HepG2 (cell line): ENCODE results near the gene IGFALS. TPM values are rescaled to one million over a fixed set of nuclear protein-coding genes. Genes with fewer than 3 reads are reported as not detected.
A peak's percentile ranks its signal among the peaks of the same experiment; 100 is the strongest.

Experiments
- GTF3A ChIP-seq: sonication (generic); formaldehyde crosslinking; conservative IDR thresholded peaks from 2 replicates; pipeline ENCODE4 v1.4.0; 2020; ENCODE audit warnings: mild to moderate bottlenecking, missing genetic modification reagents
- KDM3A ChIP-seq: IDR thresholded peaks from 2 replicates; pipeline ENCODE4 v1.6.1; 2018; ENCODE audit warnings: low read depth, missing compliant biosample characterization
- MYC ChIP-seq: sonication (generic); formaldehyde crosslinking; IDR thresholded peaks from 2 replicates; pipeline ENCODE4 v1.9.0; 2021; ENCODE audit warnings: missing genetic modification reagents, borderline replicate concordance
- PCBP1 ChIP-seq: fragments of 200-400 bp; formaldehyde crosslinking; IDR thresholded peaks from 2 replicates; pipeline ENCODE4 v1.6.1; 2017; ENCODE audit warnings: mild to moderate bottlenecking, low read depth, low read length, borderline replicate concordance
- PTBP1 ChIP-seq: fragments of 200-400 bp; formaldehyde crosslinking; IDR thresholded peaks from 2 replicates; pipeline ENCODE4 v1.6.1; 2018; ENCODE audit warnings: low read length, low read depth; ENCODE audit not compliant: poor library complexity, severe bottlenecking
- RORA ChIP-seq: sonication (generic); formaldehyde crosslinking; IDR thresholded peaks from 2 replicates; pipeline ENCODE4 v1.5.0; 2020; ENCODE audit warnings: mild to moderate bottlenecking, missing genetic modification reagents, moderate library complexity
- TARDBP ChIP-seq: sonication (generic); formaldehyde crosslinking; IDR thresholded peaks from 2 replicates; pipeline ENCODE4 v1.8.0; 2022; ENCODE audit warnings: mild to moderate bottlenecking, missing genetic modification reagents
- ZBTB42 ChIP-seq: sonication (generic); formaldehyde crosslinking; IDR thresholded peaks from 2 replicates; pipeline ENCODE4 v1.5.0; 2020; ENCODE audit warnings: mild to moderate bottlenecking, missing genetic modification reagents
- ZMAT3 ChIP-seq: sonication (generic); formaldehyde crosslinking; conservative IDR thresholded peaks from 2 replicates; pipeline ENCODE4 v1.7.0; 2021; ENCODE audit warnings: missing genetic modification reagents
- ZNF326 ChIP-seq: sonication (generic); formaldehyde crosslinking; IDR thresholded peaks from 2 replicates; pipeline ENCODE4 v1.4.0; 2020; ENCODE audit warnings: missing genetic modification reagents, borderline replicate concordance
- ZNF629 ChIP-seq: sonication (generic); formaldehyde crosslinking; conservative IDR thresholded peaks from 2 replicates; pipeline ENCODE4 v1.5.0; 2020; ENCODE audit warnings: missing genetic modification reagents
- ZNF788 ChIP-seq: sonication (generic); formaldehyde crosslinking; IDR thresholded peaks from 2 replicates; pipeline ENCODE4 v1.5.0; 2020; ENCODE audit warnings: mild to moderate bottlenecking, missing genetic modification reagents, borderline replicate concordance
- polyA plus RNA-seq, 8 experiments: library from polyadenylated mRNA; depleted of rRNA in 3 of 8; stranded (reverse) in 7 of 8; unstranded in 1 of 8; fragments of >200 nt; fragmentation: Illumina TruSeq in 4 of 8; extraction: Trizol in 4 of 8; gene quantifications; 2 replicates each; pipeline versions ENCODE4 v1.2.1 to v1.2.3, GENCODE V29; 2011 to 2016; ENCODE audit warnings: low read depth in 4 of 8, missing spikeins in 1 of 8, mixed read lengths in 1 of 8; ENCODE audit not compliant: insufficient read depth in 1 of 8
- total RNA-seq, 5 experiments: library from RNA; depleted of rRNA; stranded (reverse); fragments of >200 nt; fragmentation: Illumina TruSeq; extraction: Trizol; gene quantifications; 2 replicates each; pipeline ENCODE4 v1.2.3, GENCODE V29; 2016; ENCODE audit warnings: low read depth in 1 of 5
- TF ChIP-seq, protein P1 (sequence below): sonication (generic); formaldehyde crosslinking; IDR thresholded peaks from 2 replicates; pipeline ENCODE4 v1.8.0; 2022; ENCODE audit warnings: missing genetic modification reagents, mild to moderate bottlenecking, inconsistent platforms, borderline replicate concordance
- TF ChIP-seq, protein P2 (sequence below): IDR thresholded peaks from 2 replicates; pipeline ENCODE4 v1.6.1; 2016; ENCODE audit warnings: low read depth, missing genetic modification reagents, missing compliant biosample characterization
- TF ChIP-seq, protein P3 (sequence below): IDR thresholded peaks from 2 replicates; pipeline ENCODE4 v1.6.1; 2016; ENCODE audit warnings: missing compliant biosample characterization, missing genetic modification reagents, borderline replicate concordance
- TF ChIP-seq, protein P4 (sequence below): sonication (generic); formaldehyde crosslinking; IDR thresholded peaks from 2 replicates; pipeline ENCODE4 v1.8.0; 2022; ENCODE audit warnings: mild to moderate bottlenecking, missing genetic modification reagents, moderate library complexity
- TF ChIP-seq, protein P5 (sequence below): sonication (generic); formaldehyde crosslinking; IDR thresholded peaks from 2 replicates; pipeline ENCODE4 v1.8.1; 2023; ENCODE audit warnings: mild to moderate bottlenecking, inconsistent platforms, moderate library complexity, missing genetic modification reagents, borderline replicate concordance

The IGFALS gene
- total and polyA plus RNA-seq, 2 of the 13 experiments (the other 11 are each of a cell fraction or from before 2014, with no cell fraction given), result 0.34 to 2.4 TPM

DNA sequence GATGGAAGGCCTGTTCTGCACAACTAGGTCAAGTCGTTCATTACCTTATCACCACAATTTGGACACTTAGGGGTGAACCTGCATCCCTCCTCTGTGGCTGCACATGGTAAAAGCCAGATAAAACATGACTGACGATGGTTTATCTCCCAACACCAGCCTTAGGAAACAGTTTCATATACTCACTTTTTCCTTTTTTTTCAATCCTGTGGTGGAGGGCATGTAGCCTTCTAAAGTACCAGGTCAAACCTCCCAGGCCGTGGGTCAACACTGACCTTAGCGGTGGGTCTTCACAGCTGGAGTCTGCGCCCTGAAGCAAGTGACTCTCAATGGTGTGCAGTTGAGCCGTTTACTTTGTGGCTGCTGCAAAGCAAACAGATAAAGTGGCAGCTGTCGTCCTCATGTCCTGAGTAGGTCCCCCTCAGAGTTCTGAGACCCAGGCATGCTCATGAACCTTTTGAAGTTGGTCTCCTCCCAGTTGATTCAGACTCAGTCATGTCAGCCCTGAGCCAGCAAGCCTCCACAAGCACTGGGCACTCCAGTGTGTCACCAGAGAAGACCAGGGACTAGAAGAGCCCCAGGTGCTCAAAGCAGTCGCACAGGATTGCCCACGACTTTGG is 39.4 kb upstream of the IGFALS start (continued):
- TF ChIP-seq, protein P1, sequence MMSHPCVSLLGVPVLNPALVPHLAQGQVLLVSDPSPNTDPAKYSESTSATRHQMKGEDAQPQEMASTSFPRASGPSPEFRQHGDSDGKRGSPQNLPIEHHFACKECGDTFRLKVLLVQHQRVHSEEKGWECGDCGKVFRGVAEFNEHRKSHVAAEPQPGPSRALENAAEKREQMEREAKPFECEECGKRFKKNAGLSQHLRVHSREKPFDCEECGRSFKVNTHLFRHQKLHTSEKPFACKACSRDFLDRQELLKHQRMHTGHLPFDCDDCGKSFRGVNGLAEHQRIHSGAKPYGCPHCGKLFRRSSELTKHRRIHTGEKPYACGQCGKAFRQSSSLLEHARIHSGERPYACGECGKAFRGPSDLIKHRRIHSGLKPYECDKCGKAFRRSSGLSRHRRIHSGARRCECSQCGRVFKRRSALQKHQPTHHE, result no peak
- TF ChIP-seq PTBP1 (no peak), KDM3A (CRISPR knock-in tag) (0 out of 2 replicates have a peak, but pooled peaks have one; percentile 48), ZNF326 (CRISPR knock-in tag) (no peak), GTF3A (CRISPR knock-in tag) (no peak), MYC (CRISPR knock-in tag) (peak; percentile 76; the same call in 1 of the 2 replicates), PCBP1 (no peak), ZNF788 (CRISPR knock-in tag) (peak; percentile 63; the same call in 1 of the 2 replicates), TARDBP (peak; percentile 80), ZNF629 (CRISPR knock-in tag) (peak; percentile 44; the same call in 1 of the 2 replicates), ZBTB42 (no peak), RORA (CRISPR knock-in tag) (no peak), ZMAT3 (no peak)
- TF ChIP-seq, protein P2, sequence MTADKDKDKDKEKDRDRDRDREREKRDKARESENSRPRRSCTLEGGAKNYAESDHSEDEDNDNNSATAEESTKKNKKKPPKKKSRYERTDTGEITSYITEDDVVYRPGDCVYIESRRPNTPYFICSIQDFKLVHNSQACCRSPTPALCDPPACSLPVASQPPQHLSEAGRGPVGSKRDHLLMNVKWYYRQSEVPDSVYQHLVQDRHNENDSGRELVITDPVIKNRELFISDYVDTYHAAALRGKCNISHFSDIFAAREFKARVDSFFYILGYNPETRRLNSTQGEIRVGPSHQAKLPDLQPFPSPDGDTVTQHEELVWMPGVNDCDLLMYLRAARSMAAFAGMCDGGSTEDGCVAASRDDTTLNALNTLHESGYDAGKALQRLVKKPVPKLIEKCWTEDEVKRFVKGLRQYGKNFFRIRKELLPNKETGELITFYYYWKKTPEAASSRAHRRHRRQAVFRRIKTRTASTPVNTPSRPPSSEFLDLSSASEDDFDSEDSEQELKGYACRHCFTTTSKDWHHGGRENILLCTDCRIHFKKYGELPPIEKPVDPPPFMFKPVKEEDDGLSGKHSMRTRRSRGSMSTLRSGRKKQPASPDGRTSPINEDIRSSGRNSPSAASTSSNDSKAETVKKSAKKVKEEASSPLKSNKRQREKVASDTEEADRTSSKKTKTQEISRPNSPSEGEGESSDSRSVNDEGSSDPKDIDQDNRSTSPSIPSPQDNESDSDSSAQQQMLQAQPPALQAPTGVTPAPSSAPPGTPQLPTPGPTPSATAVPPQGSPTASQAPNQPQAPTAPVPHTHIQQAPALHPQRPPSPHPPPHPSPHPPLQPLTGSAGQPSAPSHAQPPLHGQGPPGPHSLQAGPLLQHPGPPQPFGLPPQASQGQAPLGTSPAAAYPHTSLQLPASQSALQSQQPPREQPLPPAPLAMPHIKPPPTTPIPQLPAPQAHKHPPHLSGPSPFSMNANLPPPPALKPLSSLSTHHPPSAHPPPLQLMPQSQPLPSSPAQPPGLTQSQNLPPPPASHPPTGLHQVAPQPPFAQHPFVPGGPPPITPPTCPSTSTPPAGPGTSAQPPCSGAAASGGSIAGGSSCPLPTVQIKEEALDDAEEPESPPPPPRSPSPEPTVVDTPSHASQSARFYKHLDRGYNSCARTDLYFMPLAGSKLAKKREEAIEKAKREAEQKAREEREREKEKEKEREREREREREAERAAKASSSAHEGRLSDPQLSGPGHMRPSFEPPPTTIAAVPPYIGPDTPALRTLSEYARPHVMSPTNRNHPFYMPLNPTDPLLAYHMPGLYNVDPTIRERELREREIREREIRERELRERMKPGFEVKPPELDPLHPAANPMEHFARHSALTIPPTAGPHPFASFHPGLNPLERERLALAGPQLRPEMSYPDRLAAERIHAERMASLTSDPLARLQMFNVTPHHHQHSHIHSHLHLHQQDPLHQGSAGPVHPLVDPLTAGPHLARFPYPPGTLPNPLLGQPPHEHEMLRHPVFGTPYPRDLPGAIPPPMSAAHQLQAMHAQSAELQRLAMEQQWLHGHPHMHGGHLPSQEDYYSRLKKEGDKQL (CRISPR knock-in tag), result peak; percentile 79
- TF ChIP-seq, protein P3, sequence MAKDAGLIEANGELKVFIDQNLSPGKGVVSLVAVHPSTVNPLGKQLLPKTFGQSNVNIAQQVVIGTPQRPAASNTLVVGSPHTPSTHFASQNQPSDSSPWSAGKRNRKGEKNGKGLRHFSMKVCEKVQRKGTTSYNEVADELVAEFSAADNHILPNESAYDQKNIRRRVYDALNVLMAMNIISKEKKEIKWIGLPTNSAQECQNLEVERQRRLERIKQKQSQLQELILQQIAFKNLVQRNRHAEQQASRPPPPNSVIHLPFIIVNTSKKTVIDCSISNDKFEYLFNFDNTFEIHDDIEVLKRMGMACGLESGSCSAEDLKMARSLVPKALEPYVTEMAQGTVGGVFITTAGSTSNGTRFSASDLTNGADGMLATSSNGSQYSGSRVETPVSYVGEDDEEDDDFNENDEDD (CRISPR knock-in tag), result peak; percentile 51; the same call in 1 of the 2 replicates
- TF ChIP-seq, protein P4, sequence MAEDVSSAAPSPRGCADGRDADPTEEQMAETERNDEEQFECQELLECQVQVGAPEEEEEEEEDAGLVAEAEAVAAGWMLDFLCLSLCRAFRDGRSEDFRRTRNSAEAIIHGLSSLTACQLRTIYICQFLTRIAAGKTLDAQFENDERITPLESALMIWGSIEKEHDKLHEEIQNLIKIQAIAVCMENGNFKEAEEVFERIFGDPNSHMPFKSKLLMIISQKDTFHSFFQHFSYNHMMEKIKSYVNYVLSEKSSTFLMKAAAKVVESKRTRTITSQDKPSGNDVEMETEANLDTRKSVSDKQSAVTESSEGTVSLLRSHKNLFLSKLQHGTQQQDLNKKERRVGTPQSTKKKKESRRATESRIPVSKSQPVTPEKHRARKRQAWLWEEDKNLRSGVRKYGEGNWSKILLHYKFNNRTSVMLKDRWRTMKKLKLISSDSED, result no peak
- TF ChIP-seq, protein P5, sequence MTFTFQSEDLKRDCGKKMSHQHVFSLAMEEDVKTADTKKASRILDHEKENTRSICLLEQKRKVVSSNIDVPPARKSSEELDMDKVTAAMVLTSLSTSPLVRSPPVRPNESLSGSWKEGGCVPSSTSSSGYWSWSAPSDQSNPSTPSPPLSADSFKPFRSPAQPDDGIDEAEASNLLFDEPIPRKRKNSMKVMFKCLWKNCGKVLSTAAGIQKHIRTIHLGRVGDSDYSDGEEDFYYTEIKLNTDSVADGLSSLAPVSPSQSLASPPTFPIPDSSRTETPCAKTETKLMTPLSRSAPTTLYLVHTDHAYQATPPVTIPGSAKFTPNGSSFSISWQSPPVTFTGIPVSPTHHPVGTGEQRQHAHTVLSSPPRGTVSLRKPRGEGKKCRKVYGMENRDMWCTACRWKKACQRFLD (CRISPR knock-in tag), result no peak
